Hematopoietic multipotent progenitor cell treated with erythropoietin and hydrocortisone succinate and interleukin-3 and kit ligand, for 6 days (in vitro differentiated cells): Measurements from ENCODE around the gene FAM219B.

Source experiments
- DNase-seq: peaks from one replicate; pipeline ENCODE4 v3.0.0-alpha.2; 2015

The FAM219B gene

GRCh38 chr15:74870436-74871215, 36.0 kb downstream of the FAM219B start:
- no peak for DNase-seq

- peak; percentile 93 for DNase-seq
Observed at GRCh38 chr15:74869726-74870407, 36.8 kb downstream of the FAM219B start.

DNA sequence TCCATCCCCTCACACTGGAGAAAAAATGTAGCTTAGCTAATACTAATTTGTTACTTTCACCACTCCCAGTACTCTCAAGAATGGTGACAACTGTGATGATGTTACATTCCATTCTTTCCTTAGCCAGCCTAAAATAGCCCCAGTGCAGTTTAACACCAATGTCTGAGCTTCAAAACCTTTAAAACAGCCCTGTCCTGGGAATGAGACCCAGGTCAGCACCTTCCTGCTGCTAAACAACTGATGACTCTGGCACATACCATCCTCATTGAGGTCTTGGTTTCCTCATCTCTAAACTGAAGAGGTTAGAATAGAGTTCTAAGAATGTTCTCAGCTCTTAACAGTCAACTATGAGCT, 37.3 kb downstream of the FAM219B start:
- DNase-seq, result no peak

- peak; percentile 81 for DNase-seq
Observed at GRCh38 chr15:74868059-74868458, 38.6 kb downstream of the FAM219B start.

DNA sequence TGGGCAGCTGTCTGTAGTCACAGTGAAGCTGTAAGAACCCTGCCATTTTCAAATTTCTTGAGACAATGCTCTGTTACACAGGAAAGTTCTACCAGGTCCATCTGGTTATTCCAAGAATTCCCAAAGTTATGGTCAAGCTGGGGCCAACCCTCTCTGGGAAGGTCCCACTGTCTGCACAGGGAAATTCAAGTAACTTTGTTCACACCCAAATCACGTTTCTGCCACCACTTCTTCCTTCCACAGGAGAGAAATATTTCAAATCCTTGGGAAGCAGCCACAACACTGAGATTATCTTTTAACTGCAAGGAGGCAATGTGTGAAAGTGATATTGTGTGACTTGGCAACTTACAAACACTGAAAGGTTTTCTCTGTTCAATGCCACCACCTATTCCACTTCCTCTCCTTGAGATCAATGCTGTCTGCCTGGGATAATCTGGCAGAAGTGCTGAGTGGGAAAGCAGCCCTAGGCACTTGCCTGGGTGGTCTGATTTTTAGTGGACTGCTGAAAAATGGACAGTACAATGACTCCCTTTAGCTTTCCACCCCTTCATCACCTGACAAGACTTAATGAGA, 39.1 kb downstream of the FAM219B start:
- peak; percentile 73 for DNase-seq

GRCh38 chr15:74866090-74866489, 40.6 kb downstream of the FAM219B start:
- DNase-seq, result no peak

DNA sequence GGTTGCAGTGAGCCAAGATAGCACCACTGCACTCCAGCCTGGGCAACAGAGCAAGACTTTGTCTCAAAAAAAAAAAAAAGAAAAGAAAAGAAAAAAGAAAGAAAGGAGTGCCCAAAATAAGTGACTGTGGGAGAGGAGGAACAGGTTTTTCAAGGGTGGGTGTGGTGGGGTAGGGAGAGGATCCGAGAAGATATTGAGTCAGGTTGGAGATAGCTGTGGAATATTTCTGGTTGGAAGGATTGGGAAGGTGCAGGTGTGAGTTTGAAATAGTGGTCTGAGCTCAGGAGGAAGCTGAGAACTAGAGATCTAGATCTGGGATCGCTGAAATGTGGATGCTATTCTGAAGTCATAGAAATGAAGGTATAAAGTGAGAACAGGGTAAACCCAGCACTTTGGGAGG, 41.3 kb downstream of the FAM219B start:
- DNase-seq, result no peak

DNA sequence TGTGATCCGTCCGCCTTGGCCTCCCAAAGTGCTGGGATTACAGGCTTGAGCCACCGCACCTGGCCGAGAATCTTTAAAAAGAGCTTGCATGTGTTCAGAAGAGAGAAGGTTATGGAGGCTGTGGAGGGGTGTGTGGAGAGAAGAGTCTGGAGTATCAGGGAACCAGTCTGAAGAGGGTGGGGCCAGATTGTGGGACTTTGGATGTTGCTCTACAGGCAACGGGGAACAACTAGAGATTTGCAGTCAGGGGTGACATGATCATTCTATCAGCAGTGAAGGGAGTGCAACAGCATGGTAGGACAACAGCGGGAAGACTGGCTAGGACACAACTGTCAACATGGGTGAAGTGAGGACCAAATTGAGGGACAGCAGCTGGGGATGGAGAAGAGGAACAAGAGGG, 42.4 kb downstream of the FAM219B start:
- no peak for DNase-seq

GRCh38 chr15:74863239-74864056, 43.2 kb downstream of the FAM219B start:
- no peak for DNase-seq

- DNase-seq, result no peak
Observed at GRCh38 chr15:74858369-74858740, 48.3 kb downstream of the FAM219B start.

DNA sequence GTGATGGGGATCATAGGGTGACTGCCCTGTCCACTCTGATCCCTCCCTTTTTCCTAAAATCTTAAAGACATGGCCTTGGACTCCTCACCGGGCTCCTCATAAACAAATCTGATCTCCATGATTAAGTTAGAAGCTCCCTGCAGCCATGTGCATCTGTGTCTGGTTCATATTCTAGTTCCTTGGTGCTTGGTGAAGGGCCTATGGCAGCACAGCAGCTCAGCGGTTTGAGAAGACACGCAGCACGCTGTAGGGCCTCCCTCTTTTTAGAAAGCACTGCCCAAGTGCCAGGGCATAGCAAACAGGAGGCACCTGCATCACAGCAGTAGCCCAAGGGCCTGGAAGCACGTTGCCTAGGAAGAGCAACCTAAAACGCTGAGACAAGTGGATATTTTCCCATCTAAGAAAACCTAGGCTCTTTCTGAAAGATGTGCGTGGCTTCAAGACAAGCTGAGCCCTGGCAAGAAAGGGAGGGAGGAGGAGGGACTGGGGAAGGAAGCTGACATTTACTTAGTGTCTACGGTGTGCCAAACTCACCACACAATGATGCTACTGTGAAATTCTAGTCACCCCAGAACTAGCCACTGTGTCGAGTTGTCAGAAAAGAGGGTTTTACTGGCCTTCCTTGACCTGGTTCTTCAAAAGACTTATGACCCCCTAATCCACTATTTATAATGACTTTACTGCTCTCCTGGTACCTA, 48.8 kb downstream of the FAM219B start:
- DNase-seq, result no peak

GRCh38 chr15:74857082-74857655, 49.5 kb downstream of the FAM219B start:
- DNase-seq, result peak; percentile 67

DNA sequence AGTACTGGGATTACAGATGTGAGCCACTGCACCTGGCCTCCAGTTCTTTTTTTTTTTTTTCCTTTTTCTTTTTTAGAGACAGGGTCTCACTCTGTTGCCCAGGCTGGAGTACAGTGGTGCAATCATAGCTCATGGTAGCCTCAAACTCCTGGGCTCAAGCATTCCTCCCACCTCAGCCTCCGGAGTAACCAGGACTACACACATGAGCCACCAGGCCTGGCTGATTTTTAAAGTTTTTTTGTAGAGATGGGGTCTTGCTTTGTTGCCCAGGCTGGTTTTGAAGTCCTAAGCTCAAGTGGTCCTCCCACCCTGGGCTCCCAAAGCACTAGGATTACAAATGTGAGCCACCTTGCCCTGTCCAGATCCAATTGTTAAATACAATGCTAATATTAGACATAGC, 50.1 kb downstream of the FAM219B start:
- no peak for DNase-seq

GRCh38 chr15:74855857-74856256, 50.8 kb downstream of the FAM219B start:
- DNase-seq, result no peak

GRCh38 chr15:74854453-74855022, 52.1 kb downstream of the FAM219B start:
- DNase-seq, result no peak

DNA sequence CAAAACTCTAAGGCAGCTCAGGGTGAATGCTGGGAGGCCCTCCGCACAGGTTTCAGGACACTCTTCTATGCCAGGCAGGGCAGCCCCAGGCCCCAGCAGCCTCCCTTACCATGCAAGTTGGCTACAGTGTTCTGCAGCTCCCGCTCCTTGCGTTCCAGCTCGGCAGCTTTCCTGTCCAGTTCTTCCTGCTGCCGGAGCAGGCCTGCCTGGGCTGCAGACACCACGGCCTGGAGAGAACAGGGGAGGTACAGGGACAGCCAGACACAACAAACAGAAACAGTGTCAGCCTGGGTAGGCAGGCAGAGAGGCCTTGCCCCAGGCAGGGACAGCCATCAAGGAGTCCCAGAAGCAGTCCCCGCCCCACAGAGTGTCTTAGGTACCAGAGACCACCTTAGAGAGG, 54.7 kb downstream of the FAM219B start:
- no peak for DNase-seq

DNA sequence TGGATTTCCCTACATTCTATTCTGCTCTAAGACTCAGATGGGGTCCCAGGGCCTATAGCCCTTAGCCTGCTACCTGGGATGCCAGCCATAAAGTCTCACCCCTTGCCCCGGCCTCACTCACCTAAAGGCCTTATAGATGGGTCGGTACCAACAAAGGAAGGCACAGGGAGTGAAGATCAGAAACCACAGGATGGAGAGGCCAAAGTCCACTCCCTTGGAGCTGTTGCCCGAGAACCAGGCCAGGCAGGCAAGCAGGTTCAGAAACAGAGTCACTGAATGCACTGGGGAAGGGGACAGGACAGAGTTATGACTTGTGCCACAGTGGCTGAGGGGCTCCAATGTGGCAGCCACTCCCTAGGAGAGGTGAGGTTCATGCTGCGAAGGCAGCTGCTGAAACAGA, 56.3 kb downstream of the FAM219B start:
- no peak for DNase-seq
